Gastroesophageal sphincter (tissue), 3 donors: ENCODE measurements around the gene HSF4.

Experiments used
- CTCF ChIP-seq, 4 experiments: fragments of 200-600 bp in 2 of 4; fragments of 450-650 bp in 2 of 4; sonication (generic) in 1 of 4; IDR thresholded peaks; one replicate each; pipeline ENCODE4 v1.5.1; 2017 to 2019; ENCODE audit warnings: antibody characterized with exemption in 4 of 4, mild to moderate bottlenecking in 2 of 4, moderate library complexity in 2 of 4
- POLR2A ChIP-seq, 2 donors: fragments of 450-650 bp; IDR thresholded peaks; one replicate each; pipeline ENCODE4 v1.6.1; 2017; ENCODE audit warnings: antibody characterized with exemption in 2 of 2, mild to moderate bottlenecking in 2 of 2, moderate library complexity in 1 of 2

- TF ChIP-seq CTCF (IDR thresholded peaks at IDR 0.05), result peak in 3 of 4 experiments; percentile 31 to 56 (median 38)
- TF ChIP-seq POLR2A (IDR thresholded peaks at IDR 0.05), result no peak
Observed at GRCh38 chr16:67198238-67198734, 33.7 kb downstream of the HSF4 start.
